Measurements from ENCODE around the gene PTGES.
A peak's percentile ranks its signal among the peaks of the same experiment; 100 is the strongest.

Gene PTGES

GRCh38 chr9:129708793-129709192 lies 44.0 kb downstream of the PTGES start:
- TF ChIP-seq EZH2phosphoT487 (IDR thresholded peaks at IDR 0.05; ENCODE audit: low read depth) (no peak), CTCF (IDR thresholded peaks at IDR 0.05; ENCODE audit: low read depth, low read length) (no peak)
- H3K79me2 ChIP-seq (ENCODE audit: low read length), result no peaks in the 10 kb centered on the region
- no peaks in the 10 kb centered on the region for H3K27me3 ChIP-seq (ENCODE audit: low read depth, low read length)
- H3K36me3 ChIP-seq (replicated peaks; ENCODE audit: low read depth, low read length), result no peaks in the 10 kb centered on the region
- no peak overlapping the region for H3K27ac ChIP-seq (ENCODE audit: low read length)
- H3K4me1 ChIP-seq (ENCODE audit: low read length), result no peaks in the 10 kb centered on the region
- H2AFZ ChIP-seq (ENCODE audit: low read depth, low read length), result no peak overlapping the region
- no peak overlapping the region for H3K4me3 ChIP-seq (ENCODE audit: low read length)
- no peak overlapping the region for H3K9ac ChIP-seq (ENCODE audit: low read length)
- H3K9me3 ChIP-seq (ENCODE audit: insufficient read depth, low read length), result no peaks in the 10 kb centered on the region
- no peaks in the 10 kb centered on the region for H4K20me1 ChIP-seq (ENCODE audit: insufficient read depth, low read length)
- no peak overlapping the region for H3K4me2 ChIP-seq (ENCODE audit: low read length)

- H3K4me2 ChIP-seq (ENCODE audit: low read length), result no peak overlapping the region
- H3K4me3 ChIP-seq (ENCODE audit: low read length), result no peak overlapping the region
- no peaks in the 10 kb centered on the region for H3K9me3 ChIP-seq (ENCODE audit: insufficient read depth, low read length)
- no peak overlapping the region for H3K9ac ChIP-seq (ENCODE audit: low read length)
- no peak overlapping the region for H2AFZ ChIP-seq (ENCODE audit: low read depth, low read length)
- no peak overlapping the region for H3K27ac ChIP-seq (ENCODE audit: low read length)
- no peaks in the 10 kb centered on the region for H3K27me3 ChIP-seq (ENCODE audit: low read depth, low read length)
- TF ChIP-seq EZH2phosphoT487 (IDR thresholded peaks at IDR 0.05; ENCODE audit: low read depth) (no peak), CTCF (IDR thresholded peaks at IDR 0.05; ENCODE audit: low read depth, low read length) (no peak)
- no peaks in the 10 kb centered on the region for H4K20me1 ChIP-seq (ENCODE audit: insufficient read depth, low read length)
- peaks cover 6% of the 10 kb centered on the region for H3K4me1 ChIP-seq (ENCODE audit: low read length)
- H3K79me2 ChIP-seq (ENCODE audit: low read length), result no peaks in the 10 kb centered on the region
- H3K36me3 ChIP-seq (replicated peaks; ENCODE audit: low read depth, low read length), result no peaks in the 10 kb centered on the region
These were observed 48.0 kb downstream of the PTGES start for GRCh38 chr9:129704807-129705206.

GRCh38 chr9:129703667-129704355 lies 49.0 kb downstream of the PTGES start:
- no peak overlapping the region for H3K4me2 ChIP-seq (ENCODE audit: low read length)
- H4K20me1 ChIP-seq (ENCODE audit: insufficient read depth, low read length), result no peaks in the 10 kb centered on the region
- H3K36me3 ChIP-seq (replicated peaks; ENCODE audit: low read depth, low read length), result no peaks in the 10 kb centered on the region
- no peak overlapping the region for H3K4me3 ChIP-seq (ENCODE audit: low read length)
- H2AFZ ChIP-seq (ENCODE audit: low read depth, low read length), result no peak overlapping the region
- no peak overlapping the region for H3K9ac ChIP-seq (ENCODE audit: low read length)
- no peaks in the 10 kb centered on the region for H3K9me3 ChIP-seq (ENCODE audit: insufficient read depth, low read length)
- peaks cover 6% of the 10 kb centered on the region for H3K4me1 ChIP-seq (ENCODE audit: low read length)
- H3K27me3 ChIP-seq (ENCODE audit: low read depth, low read length), result no peaks in the 10 kb centered on the region
- H3K27ac ChIP-seq (ENCODE audit: low read length), result no peak overlapping the region
- TF ChIP-seq CTCF (IDR thresholded peaks at IDR 0.05; ENCODE audit: low read depth, low read length) (no peak), EZH2phosphoT487 (IDR thresholded peaks at IDR 0.05; ENCODE audit: low read depth) (no peak)
- no peaks in the 10 kb centered on the region for H3K79me2 ChIP-seq (ENCODE audit: low read length)

GRCh38 chr9:129702589-129703520 lies 50.0 kb downstream of the PTGES start:
- Histone ChIP-seq H3K36me3 (replicated peaks; ENCODE audit: low read depth, low read length) (no peaks in the 10 kb centered on the region), H3K79me2 (ENCODE audit: low read length) (no peaks in the 10 kb centered on the region), H3K9me3 (ENCODE audit: insufficient read depth, low read length) (no peaks in the 10 kb centered on the region), H2AFZ (ENCODE audit: low read depth, low read length) (peak overlapping the region; percentile 52; the same call in 1 of the 2 replicates), H4K20me1 (ENCODE audit: insufficient read depth, low read length) (no peaks in the 10 kb centered on the region), H3K9ac (ENCODE audit: low read length) (no peak overlapping the region), H3K27ac (ENCODE audit: low read length) (no peak overlapping the region), H3K27me3 (ENCODE audit: low read depth, low read length) (no peaks in the 10 kb centered on the region), H3K4me3 (ENCODE audit: low read length) (no peak overlapping the region), H3K4me2 (ENCODE audit: low read length) (peak overlapping the region; percentile 18; the same call in 1 of the 2 replicates), H3K4me1 (ENCODE audit: low read length) (peaks cover 6% of the 10 kb centered on the region)
- TF ChIP-seq CTCF (IDR thresholded peaks at IDR 0.05; ENCODE audit: low read depth, low read length), result no peak
- TF ChIP-seq EZH2phosphoT487 (IDR thresholded peaks at IDR 0.05; ENCODE audit: low read depth), result no peak
